OCI-LY7 (cell line): Measurements from ENCODE around the gene TSACC.

Experiments used
- CTCF ChIP-seq: fragments of 200-600 bp; sonication (generic); conservative IDR thresholded peaks from 2 replicates; pipeline ENCODE4 v1.5.1; 2014; ENCODE audit warnings: mild to moderate bottlenecking, antibody characterized with exemption, low read length, moderate library complexity, mixed read lengths
- EZH2phosphoT487 ChIP-seq: fragments of 200-600 bp; sonication (generic); IDR thresholded peaks from 2 replicates; pipeline ENCODE4 v1.6.1; 2018; ENCODE audit warnings: low read depth, borderline replicate concordance, mild to moderate bottlenecking, mixed run types, antibody characterized with exemption, low read length, moderate library complexity, mixed read lengths

- TF ChIP-seq CTCF (peak; percentile 78), EZH2phosphoT487 (no peak)
Measured at GRCh38 chr1:156336242-156336641, 2.1 kb upstream of the TSACC start.
